HepG2 (cell line): Measurements from ENCODE around the gene SNRPD2. TPM values are rescaled to one million over a fixed set of nuclear protein-coding genes. Genes with fewer than 3 reads are reported as not detected.

ENCODE experiments used
- BHLHE40 ChIP-seq: IDR thresholded peaks from 2 replicates; pipeline ENCODE4 v1.6.1; 2011; ENCODE audit warnings: low read length, improper control_type of control experiment
- CBX1 ChIP-seq: IDR thresholded peaks from one replicate; pipeline ENCODE4 v1.6.1; 2016; ENCODE audit warnings: antibody characterized with exemption, low read depth
- NFRKB ChIP-seq: fragments of 450-650 bp; IDR thresholded peaks from 2 replicates; pipeline ENCODE4 v1.6.1; 2017
- PRPF4 ChIP-seq: fragments of 200-400 bp; formaldehyde crosslinking; IDR thresholded peaks from 2 replicates; pipeline ENCODE4 v1.6.1; 2016; ENCODE audit warnings: low read length, low read depth; ENCODE audit not compliant: poor library complexity, severe bottlenecking
- SNAI1 ChIP-seq: sonication (generic); formaldehyde crosslinking; IDR thresholded peaks from 2 replicates; pipeline ENCODE4 v1.5.0; 2020; ENCODE audit warnings: mild to moderate bottlenecking, missing genetic modification reagents, borderline replicate concordance
- SOX13 ChIP-seq, 3 experiments: fragments of 450-650 bp in 1 of 3; sonication (generic) in 1 of 3; formaldehyde crosslinking in 1 of 3; IDR thresholded peaks in 2 of 3; conservative IDR thresholded peaks in 1 of 3; 2 replicates each; pipeline versions ENCODE4 v1.5.0 to v1.6.1; 2016 to 2020; ENCODE audit warnings: antibody characterized with exemption in 1 of 3, mild to moderate bottlenecking in 1 of 3, missing compliant biosample characterization in 1 of 3, missing genetic modification reagents in 1 of 3, moderate library complexity in 1 of 3
- TBX2 ChIP-seq: sonication (generic); formaldehyde crosslinking; IDR thresholded peaks from 2 replicates; pipeline ENCODE4 v1.5.0; 2020; ENCODE audit warnings: missing genetic modification reagents, mild to moderate bottlenecking, borderline replicate concordance
- TMF1 ChIP-seq: sonication (generic); formaldehyde crosslinking; IDR thresholded peaks from 2 replicates; pipeline ENCODE4 v1.8.1; 2022; ENCODE audit warnings: low read depth, missing genetic modification reagents
- ZGPAT ChIP-seq: IDR thresholded peaks from 2 replicates; pipeline ENCODE4 v1.6.1; 2016; ENCODE audit warnings: mild to moderate bottlenecking
- ZNF235 ChIP-seq: sonication (generic); formaldehyde crosslinking; IDR thresholded peaks from 2 replicates; pipeline ENCODE4 v1.8.1; 2023; ENCODE audit warnings: mild to moderate bottlenecking, missing genetic modification reagents, borderline replicate concordance
- ZNF30 ChIP-seq: sonication (generic); formaldehyde crosslinking; IDR thresholded peaks from 2 replicates; pipeline ENCODE4 v1.5.0; 2020; ENCODE audit warnings: mild to moderate bottlenecking, missing genetic modification reagents
- ZNF329 ChIP-seq: sonication (generic); formaldehyde crosslinking; IDR thresholded peaks from 2 replicates; pipeline ENCODE4 v1.9.0; 2021; ENCODE audit warnings: low read depth, mild to moderate bottlenecking, missing genetic modification reagents
- ZNF33B ChIP-seq: sonication (generic); formaldehyde crosslinking; IDR thresholded peaks from 2 replicates; pipeline ENCODE4 v1.5.1; 2020; ENCODE audit warnings: mild to moderate bottlenecking, missing genetic modification reagents
- ZNF362 ChIP-seq: sonication (generic); formaldehyde crosslinking; IDR thresholded peaks from 2 replicates; pipeline ENCODE4 v1.4.0; 2020; ENCODE audit warnings: missing genetic modification reagents, mild to moderate bottlenecking, borderline replicate concordance
- ZNF432 ChIP-seq: sonication (generic); formaldehyde crosslinking; IDR thresholded peaks from 2 replicates; pipeline ENCODE4 v1.5.0; 2020; ENCODE audit warnings: missing genetic modification reagents, mild to moderate bottlenecking, borderline replicate concordance
- ZNF609 ChIP-seq: sonication (generic); formaldehyde crosslinking; IDR thresholded peaks from 2 replicates; pipeline ENCODE4 v1.4.0; 2020; ENCODE audit warnings: mild to moderate bottlenecking, missing genetic modification reagents, borderline replicate concordance
- ZNF724P ChIP-seq: sonication (generic); formaldehyde crosslinking; IDR thresholded peaks from 2 replicates; pipeline ENCODE4 v1.8.0; 2022; ENCODE audit warnings: missing genetic modification reagents, borderline replicate concordance
- ZNF737 ChIP-seq: sonication (generic); formaldehyde crosslinking; IDR thresholded peaks from 2 replicates; pipeline ENCODE4 v1.5.0; 2020; ENCODE audit warnings: missing genetic modification reagents, mild to moderate bottlenecking, borderline replicate concordance
- ZNF83 ChIP-seq: sonication (generic); formaldehyde crosslinking; IDR thresholded peaks from 2 replicates; pipeline ENCODE4 v1.4.0; 2020; ENCODE audit warnings: missing genetic modification reagents, mild to moderate bottlenecking, borderline replicate concordance
- polyA plus RNA-seq, 8 experiments: library from polyadenylated mRNA; depleted of rRNA in 3 of 8; stranded (reverse) in 7 of 8; unstranded in 1 of 8; fragments of >200 nt; fragmentation: Illumina TruSeq in 4 of 8; extraction: Trizol in 4 of 8; gene quantifications; 2 replicates each; pipeline versions ENCODE4 v1.2.1 to v1.2.3, GENCODE V29; 2011 to 2016; ENCODE audit warnings: low read depth in 4 of 8, missing spikeins in 1 of 8, mixed read lengths in 1 of 8; ENCODE audit not compliant: insufficient read depth in 1 of 8
- total RNA-seq, 5 experiments: library from RNA; depleted of rRNA; stranded (reverse); fragments of >200 nt; fragmentation: Illumina TruSeq; extraction: Trizol; gene quantifications; 2 replicates each; pipeline ENCODE4 v1.2.3, GENCODE V29; 2016; ENCODE audit warnings: low read depth in 1 of 5
- TF ChIP-seq, protein P1 (sequence below): IDR thresholded peaks from 2 replicates; pipeline ENCODE4 v1.6.1; 2016; ENCODE audit warnings: low read depth, control low read depth

SNRPD2 gene
- total and polyA plus RNA-seq, 2 of the 13 experiments (the other 11 are each of a cell fraction or from before 2014, with no cell fraction given): 299 to 485 TPM

DNA sequence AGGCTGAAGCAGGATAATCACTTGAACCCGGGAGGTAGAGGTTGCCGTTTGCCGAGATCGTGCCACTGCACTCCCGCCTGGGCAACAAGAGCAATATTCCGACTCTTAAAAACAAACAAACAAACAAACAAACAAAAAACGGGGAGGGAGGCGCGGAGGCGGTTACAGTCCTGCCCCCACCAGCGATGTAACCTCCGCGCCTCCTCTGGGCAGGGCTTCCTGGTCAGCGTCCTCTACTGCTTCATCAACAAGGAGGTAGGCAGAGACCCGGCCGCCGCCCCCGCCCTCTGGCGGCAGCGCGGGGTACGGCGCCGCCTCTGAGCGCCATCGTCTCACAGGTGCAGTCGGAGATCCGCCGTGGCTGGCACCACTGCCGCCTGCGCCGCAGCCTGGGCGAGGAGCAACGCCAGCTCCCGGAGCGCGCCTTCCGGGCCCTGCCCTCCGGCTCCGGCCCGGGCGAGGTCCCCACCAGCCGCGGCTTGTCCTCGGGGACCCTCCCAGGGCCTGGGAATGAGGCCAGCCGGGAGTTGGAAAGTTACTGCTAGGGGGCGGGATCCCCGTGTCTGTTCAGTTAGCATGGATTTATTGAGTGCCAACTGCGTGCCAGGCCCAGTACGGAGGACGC lies 10.2 kb downstream of the SNRPD2 start (continued):
- no peak for TF ChIP-seq ZNF30 (CRISPR knock-in tag)
- no peak for TF ChIP-seq ZNF83 (CRISPR knock-in tag)
- no peak for TF ChIP-seq CBX1
- TF ChIP-seq ZNF33B: no peak
- peak; percentile 16; the same call in 1 of the 2 replicates for TF ChIP-seq ZNF235 (CRISPR knock-in tag)
- TF ChIP-seq NFRKB: no peak
- peak; percentile 66; the same call in 1 of the 2 replicates for TF ChIP-seq TBX2
- no peak for TF ChIP-seq ZNF432 (CRISPR knock-in tag)
- no peak for TF ChIP-seq BHLHE40
- no peak for TF ChIP-seq ZNF737
- TF ChIP-seq PRPF4: no peak
- TF ChIP-seq, protein P1, sequence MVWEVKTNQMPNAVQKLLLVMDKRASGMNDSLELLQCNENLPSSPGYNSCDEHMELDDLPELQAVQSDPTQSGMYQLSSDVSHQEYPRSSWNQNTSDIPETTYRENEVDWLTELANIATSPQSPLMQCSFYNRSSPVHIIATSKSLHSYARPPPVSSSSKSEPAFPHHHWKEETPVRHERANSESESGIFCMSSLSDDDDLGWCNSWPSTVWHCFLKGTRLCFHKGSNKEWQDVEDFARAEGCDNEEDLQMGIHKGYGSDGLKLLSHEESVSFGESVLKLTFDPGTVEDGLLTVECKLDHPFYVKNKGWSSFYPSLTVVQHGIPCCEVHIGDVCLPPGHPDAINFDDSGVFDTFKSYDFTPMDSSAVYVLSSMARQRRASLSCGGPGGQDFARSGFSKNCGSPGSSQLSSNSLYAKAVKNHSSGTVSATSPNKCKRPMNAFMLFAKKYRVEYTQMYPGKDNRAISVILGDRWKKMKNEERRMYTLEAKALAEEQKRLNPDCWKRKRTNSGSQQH (CRISPR knock-in tag): 0 out of 2 replicates have a peak, but pooled peaks have one; percentile 51
- TF ChIP-seq SNAI1: no peak
- peak; percentile 25; the same call in 1 of the 2 replicates for TF ChIP-seq ZNF724P (CRISPR knock-in tag)
- TF ChIP-seq ZGPAT: peak; percentile 72
- no peak for TF ChIP-seq ZNF609
- no peak for TF ChIP-seq TMF1 (CRISPR knock-in tag)
- TF ChIP-seq ZNF362 (CRISPR knock-in tag): peak; percentile 23; the same call in 1 of the 2 replicates
- no peak for TF ChIP-seq SOX13 (IDR thresholded peaks at IDR 0.05)
- peak in 1 of 2 experiments; percentile 41; a peak in 1 of 4 replicates for TF ChIP-seq SOX13 (CRISPR knock-in tag; conservative IDR thresholded peaks at IDR 0.05 in 1 of 2, IDR thresholded peaks at IDR 0.05 in 1 of 2)
- TF ChIP-seq ZNF329 (CRISPR knock-in tag): no peak
